HL-60/S4 treated with retinoic acid at 250 ng/mL for 4 days and 3 days (cell line): ENCODE results near the gene USP24.

Experiments used
- in situ Hi-C: fragments of 300-500 bp; cut with MboI; formaldehyde crosslinking; loops from 2 replicates; pipeline ENCODE4 v1.7.0; 2022; ENCODE audit warnings: low sequenced_read_pairs

USP24 gene

DNA sequence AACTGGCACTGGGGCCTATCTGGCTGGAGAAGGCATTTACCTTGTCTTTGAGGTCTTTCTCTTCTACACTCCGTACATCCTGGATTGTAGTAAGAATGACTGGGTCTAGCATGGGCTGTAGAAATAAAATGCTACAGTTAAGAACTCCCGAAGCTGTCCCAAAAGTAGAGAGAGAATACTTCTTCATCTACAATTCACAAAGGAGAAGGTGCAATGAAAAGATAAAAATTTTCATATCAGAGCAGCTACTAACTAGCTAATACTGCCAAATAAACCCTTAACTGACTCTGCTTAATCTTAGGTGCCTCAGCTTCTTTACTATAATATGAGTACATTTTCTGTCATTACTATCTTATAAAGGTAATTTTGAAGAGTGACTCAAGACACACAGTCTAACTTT, 55.6 kb downstream of the USP24 start:
- in situ Hi-C loops, result no loop called here

DNA sequence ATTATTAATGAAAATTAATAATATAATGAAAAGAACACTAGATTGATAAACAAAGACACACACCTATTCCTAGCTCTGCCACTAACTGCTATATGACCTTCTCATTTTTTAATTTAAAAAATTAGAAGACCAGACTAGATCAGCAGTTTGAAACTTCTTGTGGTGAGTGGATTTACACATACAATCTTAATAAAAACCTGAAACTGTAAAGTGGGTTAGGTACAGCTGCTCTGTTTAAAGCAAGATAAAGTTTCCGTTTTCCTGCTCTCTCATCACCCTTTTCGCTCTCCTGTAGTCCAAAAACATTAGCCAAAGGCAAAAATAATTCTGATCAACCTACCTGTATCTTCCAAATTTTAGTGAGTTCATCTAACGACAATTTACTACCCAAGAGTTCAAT, 58.6 kb downstream of the USP24 start:
- in situ Hi-C loops, result no loop called here

DNA sequence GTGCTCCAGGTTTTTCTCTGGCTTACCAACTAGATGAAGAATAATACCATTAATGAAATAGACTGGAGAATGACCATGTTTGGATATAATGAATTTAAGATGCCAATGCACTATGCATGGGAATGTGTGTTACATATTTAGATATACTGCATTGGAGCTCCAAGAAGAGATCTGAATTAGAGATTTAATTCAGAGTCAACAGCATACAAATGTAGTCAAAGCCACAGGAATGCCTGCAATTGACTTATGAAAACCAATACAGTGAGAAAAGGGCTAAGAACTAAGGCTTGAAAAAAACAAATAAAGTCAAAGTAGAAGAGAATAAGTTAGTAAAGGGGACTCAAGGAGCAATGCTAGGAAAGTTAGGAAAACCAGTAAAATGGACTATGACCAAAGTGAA, 59.1 kb downstream of the USP24 start:
- in situ Hi-C loops, result no loop called here

DNA sequence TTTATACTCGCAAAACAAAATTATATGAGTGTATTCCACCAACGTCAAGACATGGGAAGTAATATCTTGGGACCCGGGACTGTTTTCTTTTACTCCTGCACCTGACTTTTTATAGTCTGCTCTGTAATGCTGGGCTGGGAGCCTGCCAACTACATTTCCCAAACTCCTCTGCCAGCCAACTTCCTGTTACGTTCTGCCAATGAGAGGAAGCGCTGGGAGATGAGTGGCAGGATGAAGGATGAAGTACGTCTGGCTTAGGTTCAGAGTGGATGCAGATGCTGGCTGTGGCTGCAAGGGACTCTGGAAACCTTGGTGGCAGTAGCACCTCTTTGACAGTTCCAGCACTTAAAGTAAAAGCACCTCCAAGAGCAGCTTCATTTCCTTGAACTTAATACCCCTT, 59.6 kb downstream of the USP24 start:
- in situ Hi-C loops, result no loop called here

DNA sequence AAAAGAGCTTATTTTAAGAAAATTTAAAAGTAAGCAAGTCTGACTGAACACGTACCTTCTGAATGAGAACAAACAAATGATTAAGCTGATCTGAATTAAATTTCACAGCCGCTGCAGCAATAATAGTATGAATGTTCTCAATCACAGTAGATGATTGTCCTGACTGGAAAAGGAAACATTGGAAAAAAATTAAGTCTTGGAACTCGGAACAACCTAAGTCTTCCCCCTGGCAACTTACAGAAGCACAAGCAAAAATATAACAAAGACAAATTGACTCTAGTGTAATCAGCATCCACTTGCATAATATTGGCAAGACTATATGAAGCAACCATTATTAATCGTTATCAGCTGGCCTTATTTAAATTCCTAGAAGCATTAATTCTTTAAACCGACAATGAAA, 60.5 kb downstream of the USP24 start:
- in situ Hi-C loops, result no loop called here

DNA sequence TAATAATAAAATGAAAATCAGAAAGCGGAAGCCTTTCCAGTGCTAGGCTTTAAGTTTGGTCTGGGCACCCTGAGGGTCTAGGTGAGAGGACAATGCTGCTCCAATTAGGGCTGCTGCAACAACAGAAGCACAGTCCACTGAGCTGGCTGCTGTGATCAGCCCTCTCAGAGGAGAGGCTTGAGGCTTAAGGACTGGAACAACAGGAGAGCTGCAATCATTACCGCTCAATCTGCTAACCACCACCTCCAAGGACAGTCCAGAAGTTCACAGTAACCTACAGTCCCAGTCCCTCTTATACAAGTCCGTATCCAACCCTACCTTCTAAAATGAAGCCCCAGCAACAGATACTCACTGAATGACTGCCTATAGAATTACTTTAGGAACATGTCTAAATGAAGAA, 62.1 kb downstream of the USP24 start:
- in situ Hi-C loops, result no loop called here

DNA sequence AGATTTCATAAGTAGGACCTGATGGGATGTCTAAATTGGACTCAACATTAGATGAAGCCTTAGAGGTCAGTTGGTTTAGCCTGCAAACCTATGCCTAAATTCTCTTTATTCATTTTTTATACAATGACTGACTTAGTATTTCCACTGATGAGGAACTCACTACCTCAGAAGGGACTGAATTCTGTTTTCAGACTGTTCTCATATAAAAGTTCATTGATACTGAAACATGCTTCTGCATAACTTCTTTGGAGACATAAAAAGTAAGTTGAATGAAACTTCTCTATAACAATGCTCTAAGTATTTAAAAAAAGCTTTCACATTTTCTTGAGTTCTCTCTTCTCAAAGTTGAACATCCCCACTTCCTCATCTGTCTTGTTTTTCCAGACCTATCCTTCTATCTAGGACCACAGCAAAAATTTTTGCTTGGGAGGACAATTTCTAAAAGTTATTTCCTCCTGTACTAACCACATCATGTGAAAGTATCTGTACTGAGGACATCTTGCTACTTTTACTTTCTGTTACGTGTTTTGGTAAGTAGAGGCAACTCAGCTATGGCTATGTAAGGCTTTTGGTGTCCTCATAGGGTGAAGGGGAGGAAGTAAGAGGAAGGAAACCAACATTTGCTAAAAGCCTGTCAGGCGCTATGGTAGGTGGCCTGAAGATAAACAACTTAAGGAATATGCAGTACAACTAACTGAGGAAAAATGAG, 64.1 kb downstream of the USP24 start:
- in situ Hi-C loops, result no loop called here

DNA sequence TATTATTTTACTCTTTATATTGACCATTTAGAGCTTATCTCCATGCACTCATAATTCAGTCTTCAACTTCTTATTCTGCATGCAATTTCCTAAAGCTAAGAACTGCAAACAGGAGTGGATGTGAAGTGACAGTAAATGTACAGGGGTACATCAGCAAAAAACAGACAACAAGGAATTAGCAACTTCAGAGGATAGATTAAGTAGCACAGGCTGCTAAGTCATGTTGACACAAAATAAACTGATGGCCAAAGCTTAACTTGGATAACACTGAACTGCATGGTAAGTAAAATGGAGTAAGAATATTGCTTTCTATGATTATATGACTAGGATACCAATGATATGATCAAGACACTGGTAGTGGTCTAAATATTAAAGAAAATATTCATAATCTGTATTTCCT, 66.5 kb downstream of the USP24 start:
- in situ Hi-C loops, result no loop called here

DNA sequence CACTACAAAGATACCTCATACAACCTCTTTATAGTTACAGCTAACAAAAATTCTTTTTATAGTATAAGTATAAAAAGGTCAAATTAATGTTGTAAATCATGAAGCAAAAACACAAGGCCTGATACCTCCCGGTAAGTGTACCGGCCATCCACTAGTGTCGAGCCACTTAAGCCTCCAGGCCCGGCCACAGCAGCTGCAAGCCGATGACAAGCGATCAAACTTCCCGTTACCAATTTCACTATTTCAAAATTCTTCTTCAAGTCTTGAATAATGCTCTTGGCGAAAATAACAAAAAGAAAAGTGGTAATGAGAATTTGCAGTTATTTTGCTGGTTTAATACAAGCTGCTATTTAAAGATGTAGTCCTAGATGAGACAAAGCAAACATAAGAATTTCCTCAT, 67.6 kb downstream of the USP24 start:
- in situ Hi-C loops, result no loop called here

DNA sequence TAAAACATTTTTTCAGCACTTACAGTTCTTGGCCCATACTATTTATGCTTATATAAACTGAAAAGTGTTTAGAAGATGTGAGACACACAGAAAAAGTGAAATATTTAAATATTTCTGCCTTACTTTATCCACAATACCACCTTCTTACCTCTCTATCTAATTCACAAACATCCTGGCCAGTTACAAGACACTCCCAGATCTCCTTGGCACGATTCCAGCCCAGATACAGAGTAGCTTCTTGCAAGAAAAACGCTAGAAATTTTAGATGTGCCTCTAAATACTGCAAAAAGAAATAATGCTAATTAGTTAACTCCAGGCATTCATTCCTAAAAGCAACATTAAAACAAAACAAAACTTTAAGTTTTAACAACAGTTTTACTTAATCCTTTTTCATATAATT, 68.4 kb downstream of the USP24 start:
- in situ Hi-C loops, result no loop called here

DNA sequence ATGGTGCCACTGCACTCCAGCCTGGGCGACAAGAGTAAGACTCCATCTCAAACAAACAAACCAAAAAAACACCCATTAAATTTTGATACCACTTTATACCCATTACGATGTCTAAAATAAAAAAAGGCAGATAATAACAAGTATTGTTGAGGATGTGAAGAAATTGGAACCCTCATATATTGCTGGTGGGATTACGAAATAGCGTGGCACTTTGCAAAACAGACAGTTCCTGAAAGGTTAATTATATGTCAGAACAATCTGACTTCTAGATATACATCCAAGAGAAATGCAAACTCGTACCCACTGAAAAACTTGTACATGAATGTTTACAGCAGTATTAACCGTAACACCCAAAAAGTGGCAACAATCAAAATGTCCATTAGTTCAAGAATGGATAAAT, 70.3 kb downstream of the USP24 start:
- in situ Hi-C loops, result no loop called here

DNA sequence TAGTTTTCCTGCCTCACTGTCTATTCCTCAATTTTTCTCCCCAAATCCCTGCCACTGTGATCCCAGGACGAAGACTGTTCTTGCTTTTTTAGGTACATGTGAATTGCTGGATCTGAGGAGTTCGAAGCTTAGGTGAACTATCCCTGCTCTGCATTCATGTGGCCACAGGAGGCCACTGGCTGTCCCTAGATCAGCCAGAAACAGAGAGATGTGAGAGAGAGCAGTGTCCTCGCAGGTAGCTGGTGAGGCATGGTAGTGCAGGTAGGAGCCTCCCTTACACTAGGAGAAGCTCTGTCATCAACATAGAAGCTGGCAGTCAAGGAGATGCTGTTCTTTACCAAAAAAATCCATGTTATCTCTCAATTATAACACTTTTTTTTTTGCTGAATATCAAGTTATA, 71.5 kb downstream of the USP24 start:
- in situ Hi-C loops, result no loop called here

DNA sequence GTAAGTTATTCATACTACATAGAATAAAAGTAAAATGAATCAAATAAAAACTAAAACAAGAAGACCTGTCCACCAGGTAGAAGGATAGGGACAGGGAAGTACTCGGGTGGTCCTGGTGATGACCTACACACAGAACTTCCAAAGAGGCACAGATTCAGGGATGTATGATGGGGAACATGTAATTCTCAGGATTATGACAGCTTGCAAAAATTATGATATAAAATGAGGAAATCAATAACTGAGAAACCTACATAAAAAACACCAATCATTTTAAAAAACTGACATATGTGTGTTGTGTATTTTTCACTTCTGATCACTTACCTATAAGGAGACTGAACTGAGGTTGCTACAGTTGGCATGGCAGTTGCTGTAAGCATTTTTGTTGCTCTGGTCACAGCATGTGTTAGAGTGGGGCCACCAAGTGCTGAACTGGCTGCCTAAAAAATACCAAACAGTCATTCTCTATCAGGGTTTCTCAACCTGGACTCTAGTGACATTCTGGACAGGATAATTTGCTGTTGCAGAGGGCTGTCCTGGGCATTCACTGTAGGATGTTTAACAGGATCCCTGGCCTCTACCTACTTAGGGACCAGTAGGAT, 73.8 kb downstream of the USP24 start:
- in situ Hi-C loops, result no loop called here

DNA sequence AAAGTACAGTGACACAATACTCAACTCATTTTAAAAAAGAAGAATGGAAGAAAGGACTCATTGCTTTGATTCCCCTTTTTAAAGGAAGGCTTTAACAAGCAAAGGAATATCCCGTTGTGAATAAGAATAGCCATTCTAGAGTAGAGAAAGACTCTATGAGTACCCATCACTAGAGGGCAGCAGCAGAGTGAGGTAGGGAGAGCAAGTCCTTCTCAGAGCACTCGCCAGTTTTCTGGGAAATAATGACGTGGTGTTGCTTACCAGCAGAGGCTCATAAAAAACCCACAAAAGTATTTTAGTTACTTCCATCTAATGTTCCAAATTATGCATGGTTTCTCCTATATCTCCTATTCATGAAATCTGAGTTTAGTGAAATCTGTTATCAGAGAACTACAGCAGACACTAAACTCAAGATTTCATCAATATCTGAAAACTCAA, 74.6 kb downstream of the USP24 start:
- in situ Hi-C loops, result no loop called here

DNA sequence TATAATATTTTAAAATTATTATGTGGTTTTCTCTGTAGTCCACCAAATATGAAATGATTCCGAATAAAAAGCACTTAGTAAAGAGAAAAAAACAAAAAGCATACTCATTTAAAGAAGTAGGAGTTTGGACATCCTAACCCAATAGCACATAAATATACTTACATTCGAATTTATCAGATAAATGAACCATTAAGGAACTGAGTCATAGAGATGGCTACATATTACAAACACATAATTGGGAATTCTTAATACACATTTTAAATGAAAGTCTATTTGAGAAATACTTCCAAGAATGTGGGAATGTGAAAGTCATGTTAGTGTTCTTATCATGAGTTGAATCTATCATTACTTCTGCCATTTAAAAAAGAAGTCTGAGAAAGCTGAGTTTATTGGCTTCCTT, 75.0 kb downstream of the USP24 start:
- in situ Hi-C loops, result no loop called here

DNA sequence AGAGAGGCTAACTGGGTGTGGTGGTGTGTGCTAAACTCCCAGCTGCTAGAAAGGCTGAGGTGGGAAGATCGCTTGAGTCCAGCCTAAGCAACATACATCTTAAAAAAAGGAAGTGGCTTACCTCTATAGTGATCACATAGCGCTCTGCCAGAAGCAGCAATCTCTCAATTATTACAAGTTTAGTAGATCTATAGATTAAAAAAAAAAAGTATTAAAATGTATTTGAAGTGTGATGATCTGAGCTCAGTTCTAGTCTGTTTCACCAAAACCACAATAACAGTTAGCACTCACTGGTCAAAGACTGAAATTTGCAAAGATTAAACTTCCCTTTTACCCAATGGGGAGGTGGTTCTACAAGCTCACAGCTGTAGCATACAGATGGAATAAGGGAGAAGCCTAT, 76.3 kb downstream of the USP24 start:
- in situ Hi-C loops, result loop anchor here (5.0 kb wide), 1 partner anchor 138 kb away; no protein-coding TSS in a partner anchor

DNA sequence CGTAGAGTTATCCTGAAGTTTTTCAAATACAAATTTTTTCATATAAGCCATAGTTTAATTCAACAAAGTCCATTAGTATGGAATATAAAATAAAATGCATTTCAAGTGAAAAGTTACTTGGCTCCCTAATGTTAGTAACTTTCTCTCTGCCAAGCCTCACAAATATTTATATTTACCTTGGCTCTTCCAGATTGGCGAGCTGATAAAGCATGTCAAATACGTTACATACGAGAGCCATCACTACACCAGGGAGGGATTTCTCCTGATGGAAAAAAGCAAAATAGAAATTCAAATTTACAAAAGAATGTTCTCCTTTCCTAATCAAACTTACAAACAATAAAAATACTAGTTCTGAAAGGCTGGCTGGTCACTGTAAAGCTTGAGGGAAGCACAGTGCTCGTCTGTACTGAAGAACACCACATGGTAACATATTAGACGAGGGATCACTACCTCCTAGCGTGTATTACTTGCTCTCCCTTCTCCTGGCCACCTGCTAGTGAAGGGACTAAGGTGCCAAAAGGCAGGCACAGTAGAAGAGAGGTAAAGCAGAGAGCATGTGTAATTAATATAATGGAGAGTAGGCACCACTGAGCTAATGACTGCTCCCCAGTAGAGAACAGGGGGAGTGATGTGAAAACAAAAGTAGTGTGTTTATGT, 80.9 kb downstream of the USP24 start:
- in situ Hi-C loops, result no loop called here

DNA sequence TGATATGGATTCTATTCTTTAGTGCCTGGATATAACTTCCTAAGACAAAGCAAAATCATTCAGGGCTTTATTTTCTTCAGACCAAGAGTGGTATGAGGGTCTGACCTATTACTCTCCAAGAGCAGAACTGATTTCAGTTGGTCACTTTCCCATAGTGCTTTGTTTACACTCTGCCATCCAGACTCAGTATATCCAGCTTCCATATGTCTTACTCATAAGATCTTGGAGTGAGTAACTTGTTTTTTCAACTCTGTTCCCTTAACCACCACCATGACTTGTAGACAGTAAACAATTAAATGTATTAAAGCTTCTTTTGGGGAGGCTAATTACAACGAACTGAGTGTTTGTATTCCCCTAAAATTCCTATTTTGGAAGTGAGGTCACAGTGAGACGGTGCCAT, 83.4 kb downstream of the USP24 start:
- in situ Hi-C loops, result no loop called here

DNA sequence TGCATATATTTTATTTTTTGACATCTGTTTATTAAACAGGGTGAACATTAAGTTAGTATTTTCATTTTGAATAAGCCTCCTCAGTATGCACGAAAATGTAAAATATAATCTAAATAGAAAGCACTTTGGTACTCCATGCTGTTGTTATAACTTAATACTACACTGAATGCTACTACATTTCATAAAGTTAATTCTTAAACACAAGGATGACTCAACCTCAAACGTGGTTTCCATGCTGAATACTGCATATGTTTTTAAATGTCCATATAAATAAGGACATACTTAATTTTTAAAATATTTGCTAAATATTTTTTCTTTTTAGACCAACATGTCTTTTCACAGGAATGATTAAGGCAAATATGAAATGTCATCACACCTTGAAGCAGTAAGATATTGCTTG, 83.9 kb downstream of the USP24 start:
- in situ Hi-C loops, result no loop called here

DNA sequence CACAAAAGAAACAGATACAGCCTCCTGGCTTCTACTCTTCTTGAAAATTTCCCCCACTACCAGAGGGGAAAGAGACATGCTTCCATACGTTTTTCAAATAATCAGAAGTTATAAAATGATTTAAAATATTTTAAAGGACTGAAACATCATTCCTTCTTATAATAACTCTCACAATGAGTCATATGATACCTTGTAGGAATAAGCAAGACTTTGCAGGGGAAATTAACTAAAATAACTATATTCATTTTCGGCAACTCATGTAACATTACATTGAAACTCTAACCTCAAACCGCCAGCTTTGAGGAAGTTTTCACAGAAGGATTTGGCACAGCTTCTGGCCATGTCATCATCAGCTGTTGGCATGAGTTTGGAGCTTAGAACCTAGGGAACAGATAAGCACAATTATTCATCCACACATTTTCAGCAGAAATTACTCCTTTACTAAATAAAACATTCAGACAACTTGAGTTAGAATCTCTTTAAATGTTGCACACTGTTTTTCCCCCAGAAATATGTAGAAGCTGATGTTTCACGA, 85.9 kb downstream of the USP24 start:
- in situ Hi-C loops, result no loop called here

DNA sequence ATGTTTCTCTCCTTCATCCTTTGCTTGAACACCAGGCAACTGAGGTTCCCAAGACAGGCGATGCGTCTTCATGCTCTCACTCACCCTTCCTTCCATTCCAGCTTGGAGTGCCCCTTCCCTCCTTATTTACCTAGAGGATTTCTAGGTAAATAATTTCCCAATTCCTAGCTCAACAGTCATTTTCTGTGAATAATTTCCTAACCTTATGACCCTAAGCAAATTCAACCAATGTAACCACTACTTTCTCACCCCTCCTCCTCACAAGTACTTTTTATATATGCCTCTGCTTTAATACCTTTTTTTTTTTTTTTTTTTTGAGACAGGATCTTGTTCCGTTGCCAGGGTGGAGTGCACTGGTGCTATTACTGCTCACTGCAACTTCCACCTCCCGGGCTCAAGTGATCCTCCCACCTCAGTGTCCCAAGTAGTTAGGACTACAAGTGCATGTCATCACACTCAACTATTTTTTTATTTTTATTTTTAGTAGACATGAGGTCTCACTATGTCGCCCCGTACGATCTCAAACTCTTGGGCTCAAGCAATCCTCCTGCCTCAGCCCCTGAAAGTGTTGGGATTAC, 86.7 kb downstream of the USP24 start:
- in situ Hi-C loops, result no loop called here

DNA sequence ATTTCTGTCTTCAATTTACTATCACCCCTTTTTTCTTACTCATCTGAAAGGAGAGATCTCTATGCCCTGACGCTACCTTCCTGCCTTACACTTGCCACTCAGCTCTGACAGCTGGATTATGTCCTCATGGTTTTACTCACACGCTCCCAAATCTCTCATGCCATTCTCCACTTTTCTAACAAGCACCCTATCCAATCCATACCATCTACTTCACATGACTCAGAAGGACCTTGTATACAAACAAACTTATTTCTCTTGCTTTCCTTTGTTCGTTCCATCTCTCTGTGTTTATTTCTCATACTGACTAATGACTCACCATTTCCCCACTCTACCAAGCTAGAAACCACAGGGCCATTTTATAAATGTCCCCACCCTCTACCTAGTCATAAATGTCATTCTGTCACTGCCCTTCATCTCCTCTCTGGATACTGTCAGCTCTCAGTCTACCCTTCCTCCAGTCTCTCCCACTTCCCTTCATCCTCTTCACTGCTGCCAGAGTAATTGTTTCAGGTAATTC, 87.3 kb downstream of the USP24 start:
- in situ Hi-C loops, result no loop called here
